HG02588 (cell line): ENCODE data around the gene MYMX.

Experiments used
- ATAC-seq: cut with Tn5 transposase; IDR thresholded peaks from one replicate; pipeline ENCODE4 v1.9.1; 2021; ENCODE audit warnings: mild to moderate bottlenecking, moderate library complexity; ENCODE audit not compliant: unreplicated experiment

Gene MYMX

DNA sequence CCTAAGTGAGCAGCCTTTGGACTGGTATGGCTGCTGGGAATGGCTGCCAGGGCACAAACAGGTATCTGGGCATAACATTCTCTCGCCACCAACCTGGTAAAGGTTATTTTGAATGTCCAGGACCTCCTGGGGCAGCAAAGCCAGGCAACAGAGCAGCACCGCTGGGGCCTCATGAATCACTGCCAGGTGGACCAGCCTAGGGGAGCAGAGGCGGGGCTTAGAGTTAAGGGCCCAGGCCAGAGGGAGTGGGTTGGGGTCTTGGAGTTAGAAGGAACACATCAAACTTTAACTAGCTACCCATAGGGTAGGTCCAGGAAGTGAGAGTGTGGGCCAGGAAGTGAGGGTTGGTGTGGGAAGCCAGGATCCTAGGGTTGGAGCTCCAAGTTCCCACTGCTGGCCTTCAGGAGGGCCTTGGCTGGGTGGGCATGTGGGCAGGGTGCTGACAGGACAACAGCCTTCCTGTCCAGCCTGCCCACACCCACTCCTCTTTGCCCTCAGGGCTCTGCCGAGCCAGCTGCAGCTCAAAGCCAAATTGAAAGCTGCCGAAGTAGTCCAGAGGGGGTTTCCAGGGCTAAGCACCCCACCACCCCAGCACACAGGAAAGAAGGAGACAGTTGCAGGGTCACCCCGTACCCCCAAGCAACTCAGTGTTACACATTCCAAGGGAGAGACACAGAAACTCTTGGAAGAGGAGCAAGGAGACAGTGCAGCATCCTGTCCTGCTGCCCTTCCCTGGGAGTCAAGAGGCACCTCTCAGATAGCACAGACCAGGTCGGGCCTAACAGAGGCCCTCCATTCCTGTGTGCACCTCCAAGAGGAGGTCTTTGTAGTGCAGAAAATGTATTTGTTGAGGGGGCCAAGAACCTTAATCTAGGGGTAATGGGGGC, 46.0 kb downstream of the MYMX start:
- ATAC-seq = no peak

DNA sequence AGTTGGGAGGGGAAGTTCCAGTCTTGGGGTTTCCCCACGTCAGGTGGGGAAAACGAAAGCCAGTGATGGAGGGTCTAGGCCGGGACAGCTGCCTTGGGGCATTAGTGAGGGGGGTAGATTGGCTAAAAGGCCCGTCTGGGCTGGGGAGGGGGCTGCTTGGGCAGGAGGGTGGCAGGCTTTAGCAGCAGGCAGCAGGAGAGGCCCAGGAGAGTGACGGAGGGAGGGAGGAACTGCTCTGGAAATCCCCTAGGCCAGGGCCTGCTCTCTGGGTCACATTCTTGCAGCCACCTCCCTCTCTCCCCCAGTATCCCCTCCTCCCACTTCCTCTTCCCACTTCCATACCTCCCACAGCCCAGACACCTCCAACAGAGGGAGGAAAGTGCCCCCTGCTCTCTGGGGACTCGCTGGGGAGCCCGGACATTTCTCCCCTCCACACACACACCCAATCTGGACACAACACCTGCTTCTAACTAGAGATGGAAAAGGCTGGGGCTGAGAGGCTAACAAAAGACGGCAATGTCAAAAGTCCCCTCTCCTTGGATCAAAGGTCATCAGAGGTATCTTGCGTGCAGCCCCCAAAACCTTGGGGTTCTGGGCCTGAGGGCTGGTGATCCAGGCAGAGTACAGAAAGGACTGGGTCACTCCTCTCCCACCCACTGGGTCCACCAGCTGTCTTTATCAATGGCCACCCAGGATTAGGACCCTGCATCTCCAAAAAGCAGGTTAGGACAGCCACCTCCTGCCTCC, 46.8 kb downstream of the MYMX start:
- ATAC-seq = no peak

DNA sequence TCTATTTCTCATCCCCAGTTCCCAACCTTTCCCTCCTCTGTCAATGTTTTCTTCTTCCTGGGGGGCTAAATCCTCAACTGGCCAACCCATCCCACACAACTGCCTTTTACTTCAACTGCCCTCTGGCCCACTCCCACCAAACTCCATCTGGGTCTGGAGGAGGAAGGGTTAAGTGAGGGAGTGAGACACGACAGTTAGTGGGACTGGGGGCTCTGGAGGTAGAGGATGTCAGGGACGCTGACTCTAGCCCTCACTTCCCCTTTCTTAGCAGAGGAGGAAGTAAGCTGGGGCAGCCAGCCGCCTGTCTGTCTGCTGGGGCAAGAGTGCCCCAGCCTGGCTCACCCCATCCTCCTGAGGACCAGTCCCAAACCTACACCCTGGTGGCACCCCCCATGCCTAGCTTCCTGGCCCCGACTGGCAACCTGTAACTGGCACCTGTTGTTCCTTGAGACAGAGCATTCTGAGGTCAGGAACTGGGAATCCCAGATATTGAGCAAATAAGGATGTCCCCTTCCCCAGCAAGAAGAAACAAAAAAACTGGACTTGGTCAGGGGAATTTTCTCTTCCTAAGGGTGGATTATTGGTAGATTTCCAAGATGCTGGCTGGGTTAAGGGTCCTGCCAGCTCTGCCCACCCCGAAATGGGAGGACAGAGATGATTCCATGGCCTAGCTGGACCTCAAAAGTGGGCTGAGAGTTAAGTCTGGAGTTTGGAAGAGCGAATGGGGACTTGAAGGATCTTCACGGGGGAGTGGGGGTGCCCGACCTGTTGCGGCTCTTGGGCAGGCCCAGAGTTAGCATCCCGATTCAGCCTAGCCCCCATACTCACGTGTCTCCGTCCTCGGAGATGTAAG, 47.7 kb downstream of the MYMX start:
- no peak for ATAC-seq

- ATAC-seq = peak; percentile 32
Observed at GRCh38 chr6:44265007-44265721, 48.4 kb downstream of the MYMX start, which contains the start of gene NFKBIE. Gene NFKBIE (minus strand): TSS chr6:44265551. CDS start chr6:44265346, 205 bp downstream.

GRCh38 chr6:44265722-44266233, 49.1 kb downstream of the MYMX start:
- ATAC-seq = no peak

DNA sequence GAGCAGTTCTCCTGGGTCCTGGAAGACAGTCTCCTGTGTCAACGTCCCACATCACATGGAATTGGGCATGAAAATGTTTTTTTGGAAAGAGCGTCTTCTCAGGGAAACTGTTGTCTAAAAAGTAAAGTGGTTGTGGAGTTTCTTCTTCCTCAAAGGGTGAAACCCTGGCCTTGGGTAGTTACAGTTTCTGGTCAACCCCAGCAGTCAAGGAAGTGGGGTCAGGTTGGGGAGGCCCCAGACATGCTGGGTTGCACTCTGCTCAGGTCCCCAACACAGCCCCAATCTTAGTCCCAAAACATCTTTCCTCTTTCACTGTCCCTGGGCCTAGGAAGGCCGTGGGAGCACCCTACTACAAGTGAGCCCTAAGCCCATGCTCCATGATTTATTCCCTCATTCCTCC, 49.6 kb downstream of the MYMX start:
- peak; percentile 27 for ATAC-seq

GRCh38 chr6:44267252-44267651, 50.5 kb downstream of the MYMX start:
- no peak for ATAC-seq
